ENCODE data around the gene ULK3.

GRCh38 chr15:74858369-74858740, 15.4 kb upstream of the ULK3 start:
- TF ChIP-seq CTCF (IDR thresholded peaks at IDR 0.05; ENCODE audit: low read length): no peak
- TF ChIP-seq EZH2phosphoT487 (IDR thresholded peaks at IDR 0.05; ENCODE audit: low read length): no peak
- TF ChIP-seq EZH2 (optimal IDR thresholded peaks at IDR 0.05; ENCODE audit: low read depth, low read length): no peak

Data from MM.1S (cell line).